Measurements from ENCODE around the gene ALG9.

ALG9 gene

DNA sequence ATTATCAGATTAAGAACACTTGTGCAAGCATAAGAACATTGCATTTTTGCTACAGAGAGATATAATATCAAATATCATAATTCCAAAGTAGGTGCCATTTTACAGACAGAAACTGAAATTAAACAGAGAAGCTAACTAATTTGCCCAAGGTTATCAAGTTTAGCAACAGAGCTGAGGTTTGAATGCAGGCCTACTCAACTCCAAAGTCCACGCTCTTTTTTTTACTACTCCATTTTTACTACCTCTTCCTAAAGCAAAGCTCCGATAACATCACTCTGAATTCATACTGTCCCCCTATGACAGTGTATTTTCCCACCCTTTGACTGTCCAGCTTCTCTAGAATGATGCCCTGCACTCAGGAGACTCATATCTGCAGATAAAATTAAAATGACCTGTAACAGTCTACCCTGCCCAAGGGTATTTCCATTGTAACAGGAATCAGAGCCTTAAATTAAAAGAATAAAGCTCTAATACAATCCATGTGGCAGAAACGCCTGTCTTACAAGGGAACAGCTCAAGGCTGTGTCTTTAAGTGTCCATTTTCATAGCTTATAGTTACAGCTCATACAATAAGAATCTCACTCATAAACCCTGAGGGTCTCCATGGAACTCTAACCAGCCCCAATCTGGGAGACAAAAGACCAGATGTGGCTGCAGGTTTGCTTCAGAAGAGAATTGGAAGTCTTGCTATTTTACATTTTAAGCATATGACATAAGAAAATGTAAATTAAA is 36.8 kb downstream of the ALG9 start:
- no peak for DNase-seq

DNA sequence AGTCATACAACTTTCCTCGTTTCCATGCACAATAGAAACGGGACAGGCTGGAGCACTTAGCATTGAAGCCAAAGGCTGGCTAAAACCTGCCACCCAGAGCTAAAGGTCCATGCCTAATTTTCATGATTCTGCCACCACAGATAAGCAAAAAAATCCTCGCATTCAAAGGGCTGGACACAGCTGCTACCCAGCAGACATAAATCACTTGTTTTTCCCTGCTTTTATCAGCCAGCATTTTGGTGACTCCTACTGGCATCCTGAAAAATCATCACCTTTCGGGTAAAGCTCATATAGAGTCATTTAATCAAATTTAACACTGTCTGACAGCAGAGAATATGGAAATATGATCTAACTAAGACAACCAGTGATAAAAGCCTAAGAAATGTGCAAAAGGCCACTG is 37.9 kb downstream of the ALG9 start:
- no peak for DNase-seq

DNA sequence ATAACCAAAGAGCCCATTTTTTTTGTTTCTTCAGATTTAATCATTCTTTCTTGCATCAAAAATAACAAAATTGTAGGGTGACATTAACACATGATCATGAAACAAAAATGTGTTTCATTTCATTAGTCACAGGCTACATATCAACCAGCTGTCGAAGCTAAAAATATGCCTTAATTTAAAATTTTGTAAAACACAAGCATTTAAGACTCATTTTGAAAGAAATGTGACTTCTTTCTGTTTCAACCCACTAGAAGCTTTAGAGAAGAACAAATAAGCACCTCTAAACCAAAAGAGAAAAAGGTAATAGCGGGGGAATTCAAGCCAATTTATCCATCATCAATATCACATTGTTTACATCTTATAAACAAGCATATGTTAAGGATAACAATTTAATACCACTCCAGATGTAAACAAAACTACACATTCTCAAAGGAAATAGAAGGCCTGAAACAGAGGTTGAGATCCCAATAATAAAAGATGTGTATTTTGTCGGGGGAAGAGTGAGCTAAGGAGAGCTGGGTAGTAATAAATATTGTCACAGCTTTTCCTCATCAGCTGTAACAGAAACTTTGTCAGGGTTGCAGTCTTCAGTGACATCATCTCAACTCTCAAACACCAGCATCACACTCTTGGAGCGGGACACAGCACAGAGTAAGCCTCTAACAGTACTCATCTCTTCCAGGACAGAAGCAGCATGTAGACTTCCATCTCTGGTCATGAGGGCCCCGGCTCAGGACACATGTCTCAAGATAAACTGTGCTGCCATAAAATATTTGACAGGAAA is 42.0 kb downstream of the ALG9 start:
- no peak for DNase-seq

DNA sequence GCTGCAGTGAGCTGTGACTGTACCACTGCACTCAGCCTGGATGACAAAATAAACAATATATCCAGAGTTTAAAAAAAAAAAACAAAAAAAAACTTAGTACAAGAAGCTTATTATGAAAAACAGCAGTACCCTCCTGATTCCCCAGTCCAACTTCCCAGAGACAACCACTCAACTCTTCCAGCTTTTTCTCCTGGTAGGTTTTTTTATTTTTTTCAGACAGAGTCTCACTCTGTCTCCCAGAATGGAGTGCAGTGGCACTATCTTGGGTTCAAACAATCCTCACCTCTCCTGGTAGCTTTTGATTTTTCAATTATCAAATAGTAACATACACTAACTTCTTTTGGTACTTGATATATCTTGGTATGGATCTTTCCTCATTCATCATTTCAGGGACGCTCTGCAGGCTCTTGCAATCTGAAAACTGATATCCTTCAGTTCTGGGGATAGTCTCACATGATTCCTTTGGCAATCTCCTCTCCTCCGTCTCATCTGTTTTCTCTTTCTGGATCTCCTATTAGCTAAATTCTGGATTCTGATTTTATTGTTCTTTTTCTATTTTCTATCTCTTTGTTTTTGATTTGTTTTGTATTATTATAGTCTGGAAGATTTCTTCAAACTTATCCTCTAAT is 44.9 kb downstream of the ALG9 start:
- DNase-seq, result no peak

DNA sequence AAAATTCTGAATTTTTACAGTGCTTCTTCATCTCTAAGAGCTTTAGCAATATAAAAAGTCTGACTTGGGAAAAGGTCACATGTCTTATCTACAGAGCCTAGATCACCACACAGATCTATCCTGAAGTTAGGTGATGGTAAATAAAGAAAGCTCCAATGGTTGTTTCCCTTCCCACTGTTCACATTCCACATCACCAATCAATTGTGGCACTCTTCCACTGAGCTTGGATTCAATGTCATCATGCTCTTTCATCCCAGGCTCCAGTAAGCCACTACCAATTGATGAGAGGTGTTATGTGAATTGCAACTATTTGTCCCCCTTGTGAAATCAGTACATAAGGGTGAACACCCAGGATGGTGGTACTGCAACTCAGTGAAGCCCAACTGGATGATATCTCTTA is 47.8 kb downstream of the ALG9 start:
- DNase-seq, result no peak

DNA sequence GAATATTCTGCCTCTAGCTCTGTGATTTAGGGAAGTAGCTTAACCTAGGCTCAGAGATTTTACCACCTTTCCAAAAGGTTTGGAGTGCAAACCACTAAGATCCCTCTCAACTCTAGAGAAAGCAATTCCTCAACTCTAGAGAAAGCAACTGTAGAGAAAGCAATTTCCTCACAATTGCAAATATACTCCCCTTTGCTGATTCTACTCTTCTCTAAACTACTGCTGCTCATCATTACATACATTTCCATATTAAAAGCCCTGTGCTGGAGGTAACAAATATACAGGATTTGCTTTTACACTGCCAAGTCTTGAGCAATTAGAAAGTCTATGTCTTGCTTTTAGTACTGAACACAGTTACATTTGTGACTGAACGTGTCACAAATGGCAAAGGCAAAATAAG is 48.2 kb downstream of the ALG9 start:
- DNase-seq, result no peak

DNA sequence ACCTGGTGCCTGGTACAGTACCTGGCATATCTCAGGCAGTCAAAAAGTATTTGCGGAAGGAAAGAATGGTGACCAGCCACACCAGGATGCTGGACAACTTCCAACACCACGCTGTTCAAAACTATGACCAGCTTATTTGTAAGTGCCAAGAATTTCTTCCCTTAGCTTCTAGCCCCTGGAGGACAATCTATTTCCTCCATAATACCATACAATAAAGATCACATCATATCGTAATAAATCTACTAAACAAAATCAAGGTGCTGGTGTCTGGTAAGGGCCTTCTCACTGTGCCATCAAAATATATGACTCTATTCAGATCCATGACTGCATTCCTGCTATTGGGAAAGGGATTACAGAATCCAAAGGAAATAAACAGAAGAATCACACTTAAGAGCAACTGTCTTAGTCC is 51.5 kb downstream of the ALG9 start:
- DNase-seq, result no peak

DNA sequence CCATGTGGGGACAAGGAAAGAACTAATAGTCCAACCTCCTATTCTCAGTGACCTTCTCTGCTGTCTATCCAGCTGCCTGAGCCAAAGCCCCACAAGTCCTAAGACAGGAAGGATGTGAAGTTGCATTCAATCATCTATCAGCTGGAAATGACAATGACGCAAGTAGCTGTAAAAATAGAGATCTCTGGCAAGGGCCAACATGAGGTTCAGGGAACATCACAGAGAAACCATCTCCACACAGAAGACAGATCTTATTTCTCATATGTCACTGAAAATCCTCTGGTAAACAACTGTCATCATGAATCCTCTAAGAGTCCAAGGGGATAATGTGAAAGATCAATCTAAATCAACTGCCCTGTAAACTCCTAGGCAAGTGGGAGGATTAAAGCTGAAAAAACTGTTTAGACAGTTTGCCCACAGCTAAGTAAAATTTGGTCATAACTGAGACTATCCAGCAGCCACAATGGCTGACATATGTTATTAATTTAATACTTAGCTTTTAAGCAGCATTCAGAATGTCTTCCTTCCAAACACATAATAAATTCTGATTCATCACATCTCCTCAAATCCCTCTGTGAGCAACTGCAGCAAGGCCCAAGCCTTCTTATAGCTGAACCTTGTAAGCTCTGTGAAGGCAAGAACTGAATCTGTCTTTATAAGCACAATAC is 52.1 kb downstream of the ALG9 start:
- DNase-seq, result no peak

DNA sequence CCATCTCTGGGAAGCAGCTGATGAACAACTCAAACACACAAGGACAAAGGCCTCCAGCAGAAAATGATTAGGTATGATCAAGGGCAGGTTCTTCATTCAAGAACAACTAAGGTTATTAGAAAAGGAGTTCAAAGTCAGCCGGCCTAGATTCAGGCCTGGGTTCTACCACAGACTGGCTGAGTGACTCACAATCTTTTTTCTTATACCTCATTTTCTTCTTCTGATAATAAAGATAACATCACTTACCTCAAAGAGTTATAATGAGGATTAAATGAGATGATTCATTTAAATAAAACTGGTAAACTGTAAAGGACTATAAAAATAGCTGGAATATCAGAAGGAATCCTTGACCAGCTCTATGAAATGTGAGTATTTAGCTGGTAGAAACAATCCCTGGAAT is 55.9 kb downstream of the ALG9 start:
- DNase-seq, result no peak

DNA sequence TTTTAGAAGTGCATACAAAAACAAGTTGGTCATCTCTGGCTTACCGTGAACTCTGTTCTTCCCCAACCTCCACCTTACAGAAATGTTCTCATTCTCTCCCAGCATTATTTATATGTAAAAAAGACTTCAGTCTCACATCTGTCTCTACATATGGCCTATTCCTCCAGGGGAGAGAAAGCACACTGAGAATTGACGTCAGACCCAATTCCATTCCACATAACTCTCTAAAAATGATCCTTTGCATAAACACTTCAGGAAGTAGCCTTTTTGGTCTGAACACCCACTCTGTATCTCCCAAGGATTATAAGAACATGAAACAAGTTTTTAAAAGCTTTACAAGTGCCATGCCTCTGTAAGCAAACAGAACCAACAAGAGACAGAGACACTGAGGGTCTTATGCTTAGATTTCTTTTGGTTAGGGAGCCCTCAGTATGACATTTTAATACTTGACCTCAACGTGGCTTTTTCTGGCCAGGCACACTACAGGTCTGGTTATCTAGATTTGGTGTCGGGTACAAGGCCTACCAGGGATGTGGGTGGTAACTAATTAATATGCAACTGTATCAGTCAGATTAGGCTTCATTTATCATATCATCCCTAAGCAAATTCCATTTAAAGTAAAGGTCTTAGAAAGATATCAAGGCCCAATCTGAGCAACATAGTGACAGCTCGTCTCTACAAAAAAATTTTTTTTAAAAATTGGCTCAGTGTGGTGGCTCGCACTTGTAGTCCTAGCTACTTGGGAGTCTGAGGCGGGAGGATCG is 56.6 kb downstream of the ALG9 start:
- no peak for DNase-seq

DNA sequence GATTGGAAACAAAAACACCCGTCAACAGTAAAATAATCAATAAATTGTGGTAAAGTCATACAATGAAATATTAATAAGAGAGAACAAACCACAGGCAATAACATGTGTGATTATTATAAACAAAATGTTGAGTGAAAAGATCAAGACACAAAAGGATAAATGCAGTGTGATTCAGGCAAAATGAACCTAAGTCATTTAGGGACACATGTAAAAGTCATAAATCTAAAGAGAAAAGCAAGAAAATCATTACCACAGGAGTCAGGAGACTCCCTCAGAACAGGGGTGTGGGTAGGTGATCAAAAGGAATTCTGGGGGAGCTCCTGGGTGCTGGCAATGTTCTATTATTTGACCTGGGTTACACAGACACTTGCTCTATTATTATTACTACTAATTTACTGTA is 57.3 kb downstream of the ALG9 start:
- DNase-seq, result no peak

DNA sequence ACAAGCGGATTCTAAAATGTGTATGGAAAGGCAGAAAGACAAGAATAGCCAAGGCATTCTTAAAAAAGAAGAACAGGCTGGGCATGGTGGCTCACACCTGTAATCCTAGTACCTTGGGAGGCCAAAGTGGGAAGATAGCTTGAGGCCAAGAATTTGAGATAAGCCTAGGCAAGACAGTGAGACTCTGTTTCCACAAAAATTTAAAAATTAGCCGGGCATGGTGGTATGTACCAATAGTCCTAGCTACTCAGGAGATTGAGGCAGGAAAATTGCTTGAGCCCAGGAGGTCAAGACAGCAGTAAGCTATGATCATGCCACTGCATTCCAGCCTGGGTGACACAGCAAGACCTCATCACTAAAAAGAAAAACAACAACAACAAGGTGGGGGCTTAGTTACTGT is 59.2 kb downstream of the ALG9 start:
- no peak for DNase-seq

DNA sequence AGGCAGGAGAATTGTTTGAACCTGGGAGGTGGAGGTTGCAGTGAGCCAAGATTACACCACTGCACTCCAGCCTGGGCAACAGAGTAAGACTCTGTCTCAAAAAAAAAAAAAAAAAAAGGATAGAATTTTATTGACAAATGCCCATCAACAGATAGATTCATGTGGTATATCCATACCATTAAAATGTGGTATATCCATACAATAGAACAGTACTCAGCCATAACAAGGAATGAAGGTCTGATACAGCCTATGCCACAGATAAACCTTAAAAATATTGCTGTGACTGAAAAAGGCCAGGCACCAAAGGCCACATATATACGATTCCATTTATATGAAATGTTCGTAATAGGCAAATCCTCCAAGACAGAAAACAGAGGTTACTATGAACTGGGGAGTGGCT is 59.9 kb downstream of the ALG9 start:
- DNase-seq, result no peak

DNA sequence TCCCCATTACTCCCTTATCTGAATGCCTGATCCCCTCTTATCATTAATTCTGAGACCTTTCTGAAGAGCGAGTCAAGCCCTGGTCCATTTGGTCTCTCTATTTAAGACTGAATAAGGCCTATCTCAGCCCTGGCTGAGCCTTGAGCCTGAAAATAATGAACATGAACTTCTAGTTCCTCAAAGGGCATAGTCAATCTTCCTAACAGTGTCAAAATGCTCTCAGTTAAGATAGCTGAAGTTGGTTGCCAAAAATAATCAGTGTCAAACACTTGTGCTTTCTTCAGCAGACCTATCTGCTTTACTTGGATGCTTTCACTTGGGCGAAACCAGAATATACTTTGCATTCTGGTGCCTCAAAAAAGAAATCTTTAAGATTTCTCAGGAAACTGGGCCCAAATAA is 62.5 kb downstream of the ALG9 start:
- no peak for DNase-seq

DNA sequence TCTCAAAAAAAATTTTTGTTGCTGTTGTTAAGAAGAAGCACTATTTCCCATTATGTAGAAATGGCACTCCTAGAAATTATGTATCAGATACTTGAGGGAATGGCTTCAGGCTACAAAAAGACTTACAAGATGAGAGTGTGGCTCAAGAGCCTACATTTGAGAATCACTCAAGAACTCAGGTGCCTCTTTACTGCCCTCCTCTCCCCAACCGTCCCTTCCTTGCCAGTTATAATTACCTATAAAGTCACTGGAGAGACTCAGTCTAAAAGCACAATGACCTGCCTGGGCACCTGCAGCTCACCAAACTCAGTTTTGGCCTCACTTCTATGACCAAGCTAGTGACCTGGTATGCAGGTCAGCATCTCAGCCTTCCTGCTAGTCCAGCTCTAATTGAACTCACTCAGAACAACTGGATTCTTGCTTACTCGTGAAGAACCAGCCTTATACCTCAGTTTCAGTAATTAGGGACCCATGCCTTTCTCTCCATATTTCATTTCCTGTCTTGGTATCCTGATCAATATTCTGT is 63.3 kb downstream of the ALG9 start:
- DNase-seq, result no peak

DNA sequence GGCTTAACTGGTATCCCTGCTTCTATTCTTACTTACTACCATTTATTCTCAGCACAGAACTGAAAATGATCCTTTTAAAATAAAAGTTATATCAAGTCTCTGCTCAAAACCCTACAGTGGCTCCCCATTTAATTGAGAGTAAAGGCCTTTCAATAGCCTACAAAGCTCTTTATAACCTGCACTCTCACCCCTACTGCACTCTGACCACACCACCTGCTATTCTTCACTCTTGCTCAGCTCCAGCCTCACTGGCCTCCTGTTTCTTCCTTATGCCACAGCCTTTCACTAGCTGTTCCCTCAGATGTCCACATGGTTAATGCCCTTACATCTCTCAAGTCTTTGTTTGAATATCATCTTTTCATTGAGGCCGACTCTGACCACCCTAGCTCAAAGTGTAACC is 64.3 kb downstream of the ALG9 start:
- DNase-seq, result no peak

DNA sequence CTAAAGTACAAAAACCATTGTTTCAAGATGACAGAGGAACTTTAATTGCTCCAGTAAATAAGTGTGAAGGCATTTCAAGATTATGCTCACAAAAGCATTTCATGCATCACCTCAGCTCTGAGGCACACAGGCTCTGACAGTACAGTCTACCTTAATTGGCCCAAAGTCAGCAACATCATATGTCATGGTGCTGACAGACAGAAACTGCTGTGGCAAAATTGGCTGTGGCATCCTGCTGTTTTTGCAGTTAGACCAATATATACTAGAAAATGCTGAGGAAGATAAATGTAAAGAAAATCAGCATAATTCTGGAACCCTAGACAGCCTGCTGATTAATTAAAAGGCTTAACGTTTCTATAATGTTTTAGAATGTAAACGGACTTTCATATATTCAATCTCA is 70.2 kb downstream of the ALG9 start:
- no peak for DNase-seq

DNA sequence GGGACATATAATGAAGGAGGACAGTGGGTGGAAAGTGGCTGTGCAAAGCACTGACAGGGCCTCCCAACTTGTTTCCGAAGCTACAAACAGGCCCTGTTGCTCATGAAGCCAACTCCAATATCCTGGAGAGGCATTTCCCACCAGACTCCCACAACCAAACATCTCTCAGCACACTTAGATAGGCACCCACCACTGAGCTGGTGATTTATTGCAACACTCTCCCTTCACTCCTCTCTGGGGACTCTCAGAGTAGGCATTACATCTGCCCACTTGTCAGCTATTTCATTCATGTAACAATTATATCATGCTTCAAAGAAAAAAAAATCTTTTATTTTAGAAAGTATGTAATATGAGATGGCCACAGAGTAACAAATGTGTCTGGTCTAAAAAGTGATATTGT is 73.1 kb downstream of the ALG9 start:
- DNase-seq, result no peak

DNA sequence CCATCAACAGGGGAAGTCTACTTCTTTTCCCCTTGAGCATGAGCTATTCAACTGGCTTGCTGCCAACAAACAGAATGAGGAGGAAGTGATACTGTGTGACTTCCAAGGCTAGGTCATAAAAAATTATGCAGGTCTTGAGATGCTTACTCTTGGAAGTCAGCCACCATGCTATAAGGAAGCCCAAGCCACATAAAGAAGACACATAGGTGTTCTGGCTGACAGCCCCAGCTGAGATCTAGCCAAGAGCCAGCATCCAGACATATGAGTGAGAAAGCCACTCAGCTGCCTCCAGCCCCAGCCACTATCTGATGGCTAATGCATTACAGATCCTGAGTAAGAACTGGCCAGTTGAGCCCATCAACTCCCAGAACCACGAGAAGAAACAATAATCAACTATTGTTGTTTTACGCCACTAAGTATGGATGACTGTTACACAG is 74.2 kb downstream of the ALG9 start:
- no peak for DNase-seq

DNA sequence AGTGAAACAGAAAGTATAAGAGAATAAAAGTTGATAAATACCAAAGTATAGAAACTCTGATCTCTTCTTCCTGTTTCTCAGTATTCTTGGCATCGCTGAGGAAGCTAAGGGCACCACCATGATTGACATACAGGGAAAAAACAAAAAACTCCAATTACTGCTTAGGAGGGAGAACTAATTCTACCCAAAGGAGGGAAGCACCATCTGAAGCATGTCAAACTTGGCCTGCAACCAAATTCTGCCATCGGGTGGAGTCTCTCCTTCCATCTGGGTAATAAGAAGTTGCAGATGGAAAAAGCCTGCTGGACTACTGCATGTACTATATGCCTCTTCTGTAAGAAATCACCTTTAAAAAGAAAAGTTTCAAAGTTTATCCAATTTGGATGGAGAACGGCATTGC is 74.7 kb downstream of the ALG9 start:
- DNase-seq, result no peak

DNA sequence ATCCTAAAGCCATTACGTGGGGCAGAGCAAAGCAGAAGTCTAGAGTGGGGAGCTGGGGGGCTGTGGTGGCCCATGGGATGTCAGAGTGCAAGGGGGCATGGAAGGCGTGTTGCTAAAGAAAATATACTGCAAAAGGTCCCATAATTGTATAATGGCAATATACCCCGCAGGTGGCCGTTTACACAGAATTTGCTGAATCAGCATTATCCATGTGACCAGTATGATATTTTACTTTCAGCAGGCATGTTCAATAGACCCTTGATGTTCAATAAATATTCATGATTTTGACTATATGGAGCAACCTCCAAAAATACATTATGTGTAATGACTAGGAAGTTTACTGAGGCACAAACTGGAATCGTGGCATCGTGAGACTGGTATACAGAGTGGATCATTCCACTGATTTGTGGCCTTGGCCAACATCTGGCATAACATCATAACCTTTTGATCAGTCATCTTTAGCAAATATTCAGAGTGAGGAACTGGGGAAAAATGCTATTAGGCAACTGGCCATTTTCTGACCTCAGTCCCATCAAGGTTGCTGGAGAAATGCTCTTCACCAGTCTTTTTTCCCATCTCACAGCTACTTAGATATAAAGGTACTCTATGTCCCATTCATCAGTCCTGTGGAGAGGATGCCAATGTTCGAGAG is 75.9 kb downstream of the ALG9 start:
- DNase-seq, result no peak

DNA sequence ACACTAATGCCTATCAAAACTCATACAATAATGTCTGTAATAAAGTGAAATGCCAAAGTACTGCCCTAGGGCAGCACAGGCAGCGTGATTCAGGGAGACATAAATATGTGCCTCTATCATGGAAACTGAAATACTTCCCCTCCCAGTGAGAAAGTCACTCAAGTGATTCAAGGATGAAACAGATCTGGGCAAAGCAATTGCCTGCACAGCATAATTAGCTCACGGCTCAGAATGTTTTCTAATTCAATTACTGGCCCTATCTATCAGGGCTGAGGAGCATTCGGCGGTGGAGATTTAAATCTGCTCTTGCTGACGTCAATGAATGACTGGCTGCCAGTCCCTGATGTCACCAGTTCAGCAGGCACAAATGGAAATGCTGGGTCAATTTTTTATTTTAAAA is 77.5 kb downstream of the ALG9 start:
- DNase-seq, result no peak
